Medulla oblongata (tissue), 1 donor: ENCODE results near the gene KDELR1.
A peak's percentile ranks its signal among the peaks of the same experiment; 100 is the strongest.

Experiments
- DNase-seq: peaks from one replicate; pipeline ENCODE4 v3.0.0-alpha.2; 2015; ENCODE audit errors: extremely low spot score

Gene KDELR1

GRCh38 chr19:48391100-48392005, at the start of gene KDELR1:
TSS of gene KDELR1 (minus strand) at chr19:48391551. CDS start at chr19:48391358, 193 bp downstream.
- peak; percentile 88 for DNase-seq

DNA sequence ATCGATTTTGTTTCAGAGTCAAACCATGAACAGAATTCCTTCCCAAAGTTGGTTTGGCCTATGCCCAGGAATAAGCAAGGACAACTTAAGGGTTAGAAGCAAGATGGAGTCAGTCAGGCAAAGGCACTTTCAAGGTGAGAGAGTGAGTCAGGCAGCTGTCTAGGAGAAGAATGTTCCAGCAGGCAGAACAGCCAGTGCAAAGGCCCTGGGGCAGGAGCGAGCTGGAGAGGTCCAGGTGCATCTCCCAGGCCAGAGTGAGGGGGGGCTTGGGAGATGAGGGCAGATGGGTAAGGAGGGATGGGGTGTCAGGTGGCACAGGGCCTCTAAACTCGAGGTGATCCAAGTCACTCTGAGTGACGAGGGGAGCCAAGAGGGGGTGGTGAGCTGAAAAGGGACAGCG, 45.2 kb upstream of the KDELR1 start:
- no peak for DNase-seq

- no peak for DNase-seq
Observed at GRCh38 chr19:48433337-48433736, 42.0 kb upstream of the KDELR1 start.

DNA sequence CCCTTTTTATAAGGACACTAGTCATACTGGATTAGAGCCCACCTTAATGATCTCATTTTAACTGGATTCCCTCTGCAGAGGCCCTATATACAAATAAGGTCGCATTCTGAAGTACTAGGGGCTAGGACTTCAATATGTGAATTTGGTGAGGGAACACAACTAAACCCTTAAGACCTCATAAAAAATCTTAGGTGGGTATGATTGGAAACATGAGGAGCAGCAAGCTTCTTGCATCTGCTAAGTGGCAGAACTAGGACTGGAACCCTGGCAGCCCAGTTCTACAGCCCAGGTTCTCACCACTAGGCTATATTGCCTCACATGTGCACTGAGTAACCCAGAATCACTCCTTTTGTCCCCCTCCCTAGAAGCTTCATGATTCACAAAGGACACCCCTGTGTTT, 37.3 kb upstream of the KDELR1 start:
- no peak for DNase-seq

DNA sequence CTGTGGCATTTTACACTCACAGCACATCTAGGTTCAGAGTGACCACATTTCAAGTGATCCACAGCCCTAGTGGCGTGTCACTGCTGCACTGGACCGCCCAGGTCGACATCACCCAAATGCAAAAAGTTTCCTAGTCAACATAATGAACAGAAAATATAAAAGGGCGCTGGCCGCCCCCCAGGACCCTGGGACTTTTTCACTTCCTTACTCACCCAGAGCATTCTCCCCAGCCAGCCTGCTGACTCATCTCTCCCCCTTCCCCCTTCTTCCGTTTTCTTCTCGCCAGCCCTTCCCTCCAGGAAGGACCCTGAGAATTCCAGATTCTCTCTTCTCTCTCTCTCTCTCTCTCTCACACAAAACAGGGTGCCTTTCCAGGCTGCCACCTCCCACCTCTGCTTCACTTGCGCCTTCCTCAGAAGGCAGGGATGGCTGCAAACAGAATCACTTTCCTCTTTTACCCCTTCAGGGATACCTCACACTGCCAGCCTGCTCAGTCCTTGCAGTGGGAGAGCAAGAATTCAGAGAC, 33.4 kb upstream of the KDELR1 start:
- peak; percentile 62 for DNase-seq

GRCh38 chr19:48421548-48421947, 30.2 kb upstream of the KDELR1 start:
- DNase-seq: no peak

DNA sequence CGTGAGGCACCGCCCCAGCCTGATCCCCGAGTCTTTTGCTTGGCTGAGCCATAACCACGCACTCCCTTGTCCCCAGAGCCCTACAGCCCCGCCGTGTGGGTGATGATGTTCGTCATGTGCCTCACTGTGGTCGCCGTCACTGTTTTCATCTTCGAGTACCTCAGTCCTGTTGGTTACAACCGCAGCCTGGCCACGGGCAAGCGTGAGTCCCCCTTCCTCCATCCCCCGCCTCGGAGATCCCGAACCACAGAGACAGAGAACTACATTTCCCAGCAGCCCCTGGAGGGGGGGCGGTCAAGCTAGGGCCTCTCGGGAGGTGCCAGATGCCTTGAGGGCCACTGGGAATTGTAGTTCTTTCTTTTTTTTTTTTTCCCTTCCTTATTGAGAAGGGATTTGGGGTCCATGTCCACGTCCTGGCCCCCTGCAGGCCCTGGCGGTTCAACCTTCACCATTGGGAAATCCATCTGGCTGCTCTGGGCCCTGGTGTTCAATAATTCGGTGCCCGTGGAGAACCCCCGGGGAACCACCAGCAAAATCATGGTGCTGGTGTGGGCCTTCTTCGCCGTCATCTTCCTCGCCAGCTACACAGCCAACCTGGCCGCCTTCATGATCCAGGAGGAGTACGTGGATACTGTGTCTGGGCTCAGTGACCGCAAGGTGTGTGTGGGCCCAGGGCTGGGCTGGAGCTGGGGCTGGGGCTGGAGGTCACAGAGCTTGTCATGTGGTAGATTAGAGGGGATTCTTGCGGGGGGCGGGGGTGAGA, 28.0 kb upstream of the KDELR1 start:
- DNase-seq: peak; percentile 62

- no peak for DNase-seq
Observed at GRCh38 chr19:48418317-48419064, 27.1 kb upstream of the KDELR1 start.

GRCh38 chr19:48417421-48417820, 26.1 kb upstream of the KDELR1 start:
- DNase-seq: no peak

- no peak for DNase-seq
Observed at GRCh38 chr19:48415806-48416221, 24.5 kb upstream of the KDELR1 start.

GRCh38 chr19:48415395-48415794, 24.0 kb upstream of the KDELR1 start:
- DNase-seq: peak; percentile 66

DNA sequence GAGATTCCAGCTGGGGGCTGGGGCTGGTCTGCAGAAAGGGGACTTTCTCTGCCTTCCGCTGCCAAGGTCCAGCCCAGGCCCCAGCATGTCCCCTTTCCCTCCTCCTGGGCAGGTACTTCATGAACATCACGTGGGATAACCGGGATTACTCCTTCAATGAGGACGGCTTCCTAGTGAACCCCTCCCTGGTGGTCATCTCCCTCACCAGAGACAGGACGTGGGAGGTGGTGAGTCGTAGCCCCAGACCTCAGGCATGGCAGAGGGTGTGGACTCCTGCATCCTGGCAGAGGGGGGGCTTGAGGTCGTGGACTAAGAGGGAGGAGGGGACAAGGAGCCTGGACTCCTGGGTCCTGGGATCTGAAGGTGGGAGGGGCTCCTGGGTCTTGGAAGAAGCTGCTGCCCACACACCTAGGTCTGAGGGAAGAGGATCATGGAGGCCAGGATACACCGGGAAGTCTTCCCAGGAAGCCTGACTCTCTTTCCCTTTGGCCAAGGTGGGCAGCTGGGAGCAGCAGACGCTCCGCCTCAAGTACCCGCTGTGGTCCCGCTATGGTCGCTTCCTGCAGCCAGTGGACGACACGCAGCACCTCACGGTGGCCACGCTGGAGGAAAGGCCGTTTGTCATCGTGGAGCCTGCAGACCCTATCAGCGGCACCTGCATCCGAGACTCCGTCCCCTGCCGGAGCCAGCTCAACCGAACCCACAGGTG, 22.7 kb upstream of the KDELR1 start:
- DNase-seq: no peak

- DNase-seq: no peak
Observed at GRCh38 chr19:48405850-48406249, 14.5 kb upstream of the KDELR1 start.

DNA sequence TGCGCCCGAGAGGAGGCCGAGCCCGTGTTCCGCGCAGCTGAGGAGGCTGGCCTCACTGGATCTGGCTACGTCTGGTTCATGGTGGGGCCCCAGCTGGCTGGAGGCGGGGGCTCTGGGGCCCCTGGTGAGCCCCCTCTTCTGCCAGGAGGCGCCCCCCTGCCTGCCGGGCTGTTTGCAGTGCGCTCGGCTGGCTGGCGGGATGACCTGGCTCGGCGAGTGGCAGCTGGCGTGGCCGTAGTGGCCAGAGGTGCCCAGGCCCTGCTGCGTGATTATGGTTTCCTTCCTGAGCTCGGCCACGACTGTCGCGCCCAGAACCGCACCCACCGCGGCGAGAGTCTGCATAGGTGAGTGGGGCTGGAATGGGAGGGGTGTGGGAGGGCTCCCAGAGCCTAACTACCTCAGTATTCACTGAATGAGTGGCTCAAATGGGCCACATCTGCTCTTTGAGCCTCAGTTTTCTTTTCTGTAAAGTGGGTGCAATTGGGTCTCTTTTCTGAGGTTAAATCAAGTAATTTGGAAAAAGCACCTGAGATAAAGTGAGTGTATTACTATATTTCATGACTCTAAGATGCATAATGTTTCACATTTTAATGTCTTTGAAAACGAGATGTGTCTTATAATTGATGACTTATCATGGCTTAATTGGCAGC, 13.8 kb upstream of the KDELR1 start:
- DNase-seq: no peak

- peak; percentile 64 for DNase-seq
Observed at GRCh38 chr19:48403606-48404005, 12.3 kb upstream of the KDELR1 start.

DNA sequence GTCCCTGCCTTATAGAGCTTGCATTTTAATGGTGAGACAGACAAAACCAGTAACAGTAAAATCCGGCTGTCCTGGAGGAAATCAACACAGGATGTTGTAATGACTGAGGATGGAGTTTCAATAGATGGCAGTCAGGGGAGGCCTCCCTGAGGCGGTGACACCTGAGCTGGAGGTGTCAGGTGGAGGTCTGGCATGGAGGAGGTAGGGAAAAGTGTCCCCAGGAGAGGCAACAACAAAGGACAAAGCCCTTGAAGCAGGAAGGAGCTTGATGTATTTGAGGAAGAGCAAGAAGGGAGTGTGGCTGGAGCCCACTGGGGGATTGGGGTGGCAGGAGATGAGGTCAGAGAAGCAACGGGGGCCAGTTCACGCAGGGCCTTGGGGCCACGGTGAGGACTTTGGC, 9.9 kb upstream of the KDELR1 start:
- DNase-seq: no peak

DNA sequence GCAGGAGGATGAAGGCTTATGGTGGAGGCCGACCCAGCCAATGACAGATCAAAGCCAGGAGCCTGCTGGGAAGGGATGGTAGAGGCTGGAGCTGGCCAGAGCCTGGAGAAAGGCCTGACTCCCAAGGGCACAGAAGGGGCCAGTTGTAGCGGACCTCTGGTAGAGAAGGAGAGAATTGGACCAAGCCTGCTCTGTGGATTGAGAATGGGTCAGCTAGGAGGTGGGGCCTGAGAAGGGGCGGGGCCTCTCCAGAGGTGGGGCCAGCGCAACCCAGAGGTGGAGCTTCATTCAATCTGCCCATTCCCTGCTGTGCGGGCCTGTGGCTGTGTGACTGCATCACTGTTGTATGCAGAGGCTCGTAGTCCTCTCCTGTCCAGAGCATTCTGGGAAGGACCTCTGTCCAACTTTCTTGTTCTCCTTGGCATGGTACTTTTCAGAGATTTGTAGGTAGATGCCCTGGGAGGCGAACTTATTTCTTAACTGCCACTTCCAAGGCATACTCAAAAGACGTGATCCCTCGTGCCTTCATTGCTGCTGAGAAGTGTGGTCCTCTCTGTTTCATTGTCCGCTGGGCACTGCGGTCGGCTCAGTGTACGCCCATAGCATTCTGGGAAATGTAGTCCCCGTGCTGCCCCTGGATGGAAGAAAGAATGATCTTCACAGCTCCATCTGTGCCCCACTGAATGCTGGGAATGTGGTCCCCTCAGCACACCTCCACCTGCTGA, 8.8 kb upstream of the KDELR1 start:
- DNase-seq: no peak

- DNase-seq: peak; percentile 16
Observed at GRCh38 chr19:48398375-48399235, 7.3 kb upstream of the KDELR1 start.

GRCh38 chr19:48398102-48398374, 6.7 kb upstream of the KDELR1 start:
- no peak for DNase-seq
